Spleen (tissue), 7 donors: ENCODE data around the gene RIC1.

Source experiments
- CTCF ChIP-seq, 11 experiments: fragments of 200-600 bp in 7 of 11; fragments of 450-650 bp in 4 of 11; sonication (generic) in 4 of 11; IDR thresholded peaks in 8 of 11; conservative IDR thresholded peaks in 3 of 11; 1 replicate in 7 of 11; 2 replicates in 4 of 11; pipeline versions ENCODE4 v1.4.0 to v1.8.0; 2016 to 2021; ENCODE audit warnings: antibody characterized with exemption in 11 of 11, inconsistent platforms in 4 of 11, mild to moderate bottlenecking in 1 of 11
- POLR2AphosphoS5 ChIP-seq, 3 donors: sonication (generic); formaldehyde crosslinking; IDR thresholded peaks; one replicate each; pipeline ENCODE4 v1.5.1; 2017; ENCODE audit warnings: antibody characterized with exemption in 3 of 3
- donor health status: DM: no; HTN: no; CAD: no; lungs with moderate emphysema.
- donor health status: DM: no; HTN: no; CAD: no.
- donor health status: DM: no; HTN: no; CAD: no.

DNA sequence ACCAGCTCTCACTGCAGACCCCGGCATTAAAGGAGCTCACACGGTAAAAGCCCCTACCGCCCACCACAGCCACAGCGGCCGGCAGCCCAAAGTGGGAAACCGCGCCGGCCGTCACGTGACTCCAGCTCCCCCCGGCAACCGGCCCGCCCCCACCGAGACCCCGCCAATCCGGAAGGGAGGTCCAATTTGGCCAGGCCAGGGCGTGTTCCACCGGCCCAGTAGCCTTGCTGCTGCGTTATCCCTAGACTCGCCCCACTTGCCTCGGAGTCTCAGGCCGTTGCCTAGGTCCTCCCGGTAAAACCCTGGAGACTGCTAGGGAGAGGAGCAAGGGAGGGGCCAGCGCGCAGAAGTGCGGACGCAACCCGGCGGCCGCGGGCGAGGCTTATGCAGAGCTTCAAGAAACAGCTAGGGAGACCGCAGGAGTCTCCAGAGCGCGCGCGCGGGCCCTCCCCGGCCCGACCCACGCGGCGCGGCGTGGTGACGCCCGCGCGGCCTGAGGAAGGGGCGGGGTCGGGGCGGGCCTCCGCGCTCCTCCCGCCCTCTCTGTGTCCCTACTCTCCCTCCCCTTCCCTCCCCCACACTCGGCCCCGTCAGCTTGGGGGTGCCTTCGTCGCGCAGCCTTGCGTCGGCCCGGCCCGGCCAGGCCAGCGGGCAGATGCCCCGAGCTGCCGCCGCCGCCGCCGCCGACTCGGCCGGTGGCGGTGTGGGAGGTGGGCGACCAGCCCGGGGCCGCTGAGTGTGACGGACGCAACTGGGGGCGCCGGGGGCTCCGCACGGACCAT, at the start of gene RIC1:
- TF ChIP-seq CTCF (IDR thresholded peaks at IDR 0.05 in 8 of 11, conservative IDR thresholded peaks at IDR 0.05 in 3 of 11): peak in 9 of 11 experiments; percentile 11 to 65 (median 42)
- TF ChIP-seq POLR2AphosphoS5 (IDR thresholded peaks at IDR 0.05): peak; percentile 98 to 99 (median 99)
